SJSA1 (cell line): ENCODE data around the gene RASA1. TPM values are rescaled to one million over a fixed set of nuclear protein-coding genes. Genes with fewer than 3 reads are reported as not detected.
A peak's percentile ranks its signal among the peaks of the same experiment; 100 is the strongest.

ENCODE experiments used
- DNase-seq, 2 experiments: peaks; one replicate each; pipeline ENCODE4 v3.0.0-alpha.2; 2015 to 2020; ENCODE audit warnings: low spot score in 2 of 2, low read depth in 1 of 2
- H3K27ac ChIP-seq: fragments of 250-450 bp; sonication (Bioruptor Pico); 2 replicates; pipeline ENCODE4 v1.5.1; 2020; ENCODE audit warnings: mild to moderate bottlenecking, moderate library complexity
- H3K27me3 ChIP-seq: fragments of 250-450 bp; sonication (Bioruptor Pico); replicated peaks from 2 replicates; pipeline ENCODE4 v1.5.1; 2020; ENCODE audit warnings: mild to moderate bottlenecking, moderate library complexity
- H3K36me3 ChIP-seq: fragments of 250-450 bp; sonication (Bioruptor Pico); 2 replicates; pipeline ENCODE4 v1.5.1; 2020; ENCODE audit warnings: mild to moderate bottlenecking
- H3K4me1 ChIP-seq: fragments of 250-450 bp; sonication (Bioruptor Pico); replicated peaks from 2 replicates; pipeline ENCODE4 v1.6.1; 2021; ENCODE audit warnings: mild to moderate bottlenecking
- H3K4me3 ChIP-seq: fragments of 250-450 bp; sonication (Bioruptor Pico); 2 replicates; pipeline ENCODE4 v1.5.1; 2020; ENCODE audit warnings: mild to moderate bottlenecking
- H3K9me3 ChIP-seq: fragments of 250-450 bp; sonication (Bioruptor Pico); replicated peaks from 2 replicates; pipeline ENCODE4 v1.5.1; 2020; ENCODE audit warnings: mild to moderate bottlenecking
- total RNA-seq: library from RNA; depleted of rRNA; stranded (reverse); fragments of >200 nt; shearing (Covaris generic); gene quantifications from 2 replicates; pipeline ENCODE4 v1.2.3, GENCODE V29; 2014

Gene RASA1
- total RNA-seq, 1 experiment from 2014 or later, result 36.9 TPM

GRCh38 chr5:87405472-87406155, 137.9 kb downstream of the RASA1 start:
- Histone ChIP-seq H3K4me3 (no peak overlapping the region), H3K27me3 (no peaks in the 10 kb centered on the region), H3K9me3 (no peaks in the 10 kb centered on the region), H3K4me1 (no peaks in the 10 kb centered on the region), H3K36me3 (peaks cover 93% of the 10 kb centered on the region), H3K27ac (no peak overlapping the region)
- no peak for DNase-seq

GRCh38 chr5:87408204-87408603, 140.5 kb downstream of the RASA1 start:
- peaks cover 80% of the 10 kb centered on the region for H3K36me3 ChIP-seq
- peaks cover 6% of the 10 kb centered on the region for H3K4me1 ChIP-seq
- H3K27ac ChIP-seq, result no peak overlapping the region
- no peak for DNase-seq
- no peaks in the 10 kb centered on the region for H3K9me3 ChIP-seq
- H3K4me3 ChIP-seq, result no peak overlapping the region
- no peaks in the 10 kb centered on the region for H3K27me3 ChIP-seq

GRCh38 chr5:87410931-87411330, 143.2 kb downstream of the RASA1 start:
- Histone ChIP-seq H3K36me3 (peaks cover 53% of the 10 kb centered on the region), H3K9me3 (no peaks in the 10 kb centered on the region), H3K4me1 (peaks cover 9% of the 10 kb centered on the region), H3K27ac (no peak overlapping the region), H3K27me3 (no peaks in the 10 kb centered on the region), H3K4me3 (no peak overlapping the region)
- DNase-seq, result no peak

GRCh38 chr5:87411586-87411972, 143.9 kb downstream of the RASA1 start:
- H3K4me1 ChIP-seq, result peaks cover 9% of the 10 kb centered on the region
- no peaks in the 10 kb centered on the region for H3K9me3 ChIP-seq
- H3K4me3 ChIP-seq, result peak overlapping the region; percentile 61
- H3K36me3 ChIP-seq, result peaks cover 46% of the 10 kb centered on the region
- no peak for DNase-seq
- H3K27me3 ChIP-seq, result no peaks in the 10 kb centered on the region
- H3K27ac ChIP-seq, result peak overlapping the region; percentile 81

GRCh38 chr5:87411973-87412629, 144.4 kb downstream of the RASA1 start:
- H3K4me1 ChIP-seq, result peaks cover 9% of the 10 kb centered on the region
- peak overlapping the region; percentile 81 for H3K27ac ChIP-seq
- H3K36me3 ChIP-seq, result peaks cover 41% of the 10 kb centered on the region
- peak overlapping the region; percentile 61 for H3K4me3 ChIP-seq
- no peaks in the 10 kb centered on the region for H3K27me3 ChIP-seq
- DNase-seq, result peak in 1 of 2 experiments; percentile 31
- H3K9me3 ChIP-seq, result no peaks in the 10 kb centered on the region

- Histone ChIP-seq H3K27ac (peak within 1 kb of the TSS; percentile 81), H3K36me3 (peaks cover 34% of the 10 kb centered on the region), H3K27me3 (no peaks in the 10 kb centered on the region), H3K4me1 (peaks cover 9% of the 10 kb centered on the region), H3K4me3 (peak within 1 kb of the TSS; percentile 61), H3K9me3 (no peaks in the 10 kb centered on the region)
- peak; percentile 91 to 98 for DNase-seq
These were observed 145.1 kb downstream of the RASA1 start, which contains the start of gene CCNH for GRCh38 chr5:87412630-87413342. Gene CCNH, minus strand, starts transcription at chr5:87412930. Its CDS starts 136 bp downstream, at chr5:87412794.

- Histone ChIP-seq H3K27me3 (no peaks in the 10 kb centered on the region), H3K4me1 (peaks cover 9% of the 10 kb centered on the region), H3K9me3 (no peaks in the 10 kb centered on the region), H3K27ac (0 out of 2 replicates have a peak overlapping the region, but pooled peaks have one; percentile 10), H3K4me3 (peak overlapping the region; percentile 61), H3K36me3 (peaks cover 31% of the 10 kb centered on the region)
- no peak for DNase-seq
These were observed 145.6 kb downstream of the RASA1 start for GRCh38 chr5:87413343-87413645.

GRCh38 chr5:87418506-87418905, 150.8 kb downstream of the RASA1 start:
- Histone ChIP-seq H3K27ac (no peak overlapping the region), H3K36me3 (no peaks in the 10 kb centered on the region), H3K4me3 (no peak overlapping the region), H3K9me3 (no peaks in the 10 kb centered on the region), H3K4me1 (no peaks in the 10 kb centered on the region), H3K27me3 (no peaks in the 10 kb centered on the region)
- DNase-seq, result no peak

GRCh38 chr5:87421307-87421706, 153.6 kb downstream of the RASA1 start:
- no peak overlapping the region for H3K4me3 ChIP-seq
- no peaks in the 10 kb centered on the region for H3K36me3 ChIP-seq
- DNase-seq, result no peak
- no peak overlapping the region for H3K27ac ChIP-seq
- no peaks in the 10 kb centered on the region for H3K9me3 ChIP-seq
- no peaks in the 10 kb centered on the region for H3K4me1 ChIP-seq
- 0 out of 2 replicates have a peak, but pooled peaks cover 3% of the 10 kb centered on the region for H3K27me3 ChIP-seq

- no peaks in the 10 kb centered on the region for H3K9me3 ChIP-seq
- no peaks in the 10 kb centered on the region for H3K36me3 ChIP-seq
- DNase-seq, result no peak
- H3K27me3 ChIP-seq, result 0 out of 2 replicates have a peak, but pooled peaks cover 3% of the 10 kb centered on the region
- H3K27ac ChIP-seq, result no peak overlapping the region
- H3K4me1 ChIP-seq, result no peaks in the 10 kb centered on the region
- no peak overlapping the region for H3K4me3 ChIP-seq
These were observed 156.1 kb downstream of the RASA1 start for GRCh38 chr5:87423755-87424154.

GRCh38 chr5:87430863-87431457, 163.3 kb downstream of the RASA1 start:
- H3K27ac ChIP-seq, result no peak overlapping the region
- H3K4me1 ChIP-seq, result no peaks in the 10 kb centered on the region

GRCh38 chr5:87432460-87432859, 164.8 kb downstream of the RASA1 start:
- no peaks in the 10 kb centered on the region for H3K4me1 ChIP-seq
- DNase-seq, result no peak
- H3K4me3 ChIP-seq, result no peak overlapping the region
- no peaks in the 10 kb centered on the region for H3K36me3 ChIP-seq
- H3K27me3 ChIP-seq, result no peaks in the 10 kb centered on the region
- H3K27ac ChIP-seq, result no peak overlapping the region
- no peaks in the 10 kb centered on the region for H3K9me3 ChIP-seq

More at GRCh38 chr5:87430863-87431457, 163.3 kb downstream of the RASA1 start:
- DNase-seq, result no peak
- Histone ChIP-seq H3K27me3 (no peaks in the 10 kb centered on the region), H3K9me3 (no peaks in the 10 kb centered on the region), H3K36me3 (no peaks in the 10 kb centered on the region), H3K4me3 (no peak overlapping the region)

- Histone ChIP-seq H3K27ac (no peak overlapping the region), H3K27me3 (no peaks in the 10 kb centered on the region), H3K4me3 (no peak overlapping the region), H3K4me1 (no peaks in the 10 kb centered on the region), H3K9me3 (no peaks in the 10 kb centered on the region), H3K36me3 (no peaks in the 10 kb centered on the region)
- DNase-seq, result no peak
These were observed 166.3 kb downstream of the RASA1 start for GRCh38 chr5:87433945-87434344.

- Histone ChIP-seq H3K4me1 (no peaks in the 10 kb centered on the region), H3K27ac (no peak overlapping the region), H3K9me3 (no peaks in the 10 kb centered on the region), H3K27me3 (no peaks in the 10 kb centered on the region), H3K36me3 (no peaks in the 10 kb centered on the region), H3K4me3 (no peak overlapping the region)
- no peak for DNase-seq
These were observed 166.8 kb downstream of the RASA1 start for GRCh38 chr5:87434461-87434860.
